NB4 (cell line): ENCODE measurements around the gene TM4SF20.

ENCODE experiments used
- DNase-seq: peaks from one replicate; pipeline ENCODE4 v3.0.0; 2010; ENCODE audit warnings: low read depth
- H3K4me3 ChIP-seq: one replicate; pipeline ENCODE4 v1.5.1; 2011; ENCODE audit warnings: mild to moderate bottlenecking, low read depth, low read length, moderate library complexity
- CTCF ChIP-seq: IDR thresholded peaks from one replicate; pipeline ENCODE4 v1.5.1; 2012; ENCODE audit warnings: low read depth, low read length
- MAX ChIP-seq: IDR thresholded peaks from 2 replicates; pipeline ENCODE4 v1.6.1; 2011; ENCODE audit warnings: low read depth, low read length
- MYC ChIP-seq: IDR thresholded peaks from 2 replicates; pipeline ENCODE4 v1.6.1; 2011; ENCODE audit warnings: low read depth, low read length
- POLR2A ChIP-seq: IDR thresholded peaks from 2 replicates; pipeline ENCODE4 v1.6.1; 2011; ENCODE audit warnings: mild to moderate bottlenecking; ENCODE audit not compliant: insufficient read length; ENCODE audit errors: extremely low read depth

Gene TM4SF20

GRCh38 chr2:227401550-227401949 is 22.4 kb upstream of the TM4SF20 start:
- DNase-seq, result no peak
- no peak for TF ChIP-seq POLR2A
- TF ChIP-seq CTCF, result no peak
- TF ChIP-seq MAX, result no peak
- no peak for TF ChIP-seq MYC
- no peak overlapping the region for H3K4me3 ChIP-seq

- no peak for DNase-seq
- no peak for TF ChIP-seq MAX
- TF ChIP-seq POLR2A, result no peak
- TF ChIP-seq CTCF, result no peak
- TF ChIP-seq MYC, result no peak
- H3K4me3 ChIP-seq, result no peak overlapping the region
Observed at GRCh38 chr2:227398684-227399670, 19.9 kb upstream of the TM4SF20 start.

GRCh38 chr2:227397562-227397961 is 18.5 kb upstream of the TM4SF20 start:
- TF ChIP-seq CTCF (no peak), POLR2A (no peak), MYC (no peak), MAX (no peak)
- no peak for DNase-seq
- no peak overlapping the region for H3K4me3 ChIP-seq

DNA sequence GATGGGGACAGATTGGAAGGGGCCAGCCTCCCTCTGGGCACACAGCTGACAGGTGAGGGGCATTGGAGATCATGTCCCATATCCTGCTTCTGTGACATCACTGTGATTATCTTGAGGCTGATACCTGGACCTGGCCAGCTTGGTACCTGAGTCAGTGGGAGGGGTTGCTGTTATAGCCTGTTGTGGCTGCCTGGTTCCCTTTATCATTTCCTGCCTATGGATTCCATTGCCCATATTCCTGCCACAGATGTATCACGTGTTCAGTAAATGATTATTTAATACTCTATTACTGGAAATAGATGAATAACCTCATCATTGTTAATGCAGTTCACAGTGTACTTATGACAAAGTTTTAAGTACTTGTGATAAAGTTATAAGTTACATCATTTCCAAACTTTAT is 16.4 kb upstream of the TM4SF20 start:
- no peak for DNase-seq
- no peak for TF ChIP-seq POLR2A
- no peak overlapping the region for H3K4me3 ChIP-seq

DNA sequence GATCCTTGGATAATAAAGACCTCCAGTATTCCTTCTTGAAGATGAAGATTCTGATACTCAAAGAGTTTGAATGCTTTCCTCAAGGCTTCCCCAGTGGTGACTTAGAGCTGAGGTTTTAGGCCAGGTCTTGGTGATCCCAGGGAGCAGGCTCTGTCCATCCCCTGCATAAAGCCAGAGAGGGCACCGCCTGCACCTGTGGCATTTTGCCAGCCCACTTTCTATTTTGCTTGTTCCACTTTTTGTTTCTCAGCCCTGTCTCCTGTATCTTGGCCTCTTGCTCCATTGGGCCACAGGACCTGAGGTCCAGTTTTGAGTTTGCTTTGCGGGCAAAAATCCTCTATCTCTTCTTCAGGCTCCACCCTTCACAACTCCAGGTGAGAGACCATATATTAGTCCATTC is 15.3 kb upstream of the TM4SF20 start:
- TF ChIP-seq CTCF, result no peak
- TF ChIP-seq POLR2A, result no peak
- H3K4me3 ChIP-seq, result no peak overlapping the region
- DNase-seq, result no peak

GRCh38 chr2:227390468-227391256 is 11.6 kb upstream of the TM4SF20 start:
- no peak for TF ChIP-seq MYC
- no peak for TF ChIP-seq MAX
- TF ChIP-seq CTCF, result no peak
- no peak for TF ChIP-seq POLR2A
- DNase-seq, result no peak
- H3K4me3 ChIP-seq, result no peak overlapping the region
